Heart left ventricle (tissue), 13 donors: ENCODE measurements around the gene NMNAT2.

Source experiments
- CTCF ChIP-seq, 12 donors: fragments of 200-600 bp; sonication (generic) in 4 of 12; IDR thresholded peaks; one replicate each; pipeline versions ENCODE4 v1.5.0 to v1.8.0; 2018 to 2022; ENCODE audit warnings: antibody characterized with exemption in 12 of 12, mild to moderate bottlenecking in 5 of 12
- POLR2A ChIP-seq, 2 donors: fragments of 450-650 bp; IDR thresholded peaks; one replicate each; pipeline ENCODE4 v1.6.1; 2017; ENCODE audit warnings: antibody characterized with exemption in 2 of 2, mild to moderate bottlenecking in 2 of 2, moderate library complexity in 2 of 2
- donor health status: ischemic (EF 13 %, LVEDD 7.1; RV severe dilation, severe dysfunction).
- donor health status: DM: no; HTN: yes; CAD: no.
- donor health status: DM: no; HTN: no; CAD: no.
- donor health status: ischemic (EF 25% LVEDD 6.9; RV normal size, moderate dysfunction).
- donor health status: ischemic (EF 25% LVEDD 5.7; RV mildly dilated, moderate dysfunction).
- donor health status: ischemic (EF 35%, LVEDD 5.7; RV mildly dilated, moderate dysfunction).
- donor health status: nonischemic (EF 11% LVEDD 7.7; RV severe dilation, severe dysfunction).
- donor health status: DM: yes; HTN: yes; CAD: no.
- donor health status: PGD.
- donor health status: ischemic (EF 29% LVEDD 5.4; RV normal size, mild dysfunction).
- donor health status: nonischemic (EF 23%, LVEDD 6.1; RV moderate dilation, normal function).

DNA sequence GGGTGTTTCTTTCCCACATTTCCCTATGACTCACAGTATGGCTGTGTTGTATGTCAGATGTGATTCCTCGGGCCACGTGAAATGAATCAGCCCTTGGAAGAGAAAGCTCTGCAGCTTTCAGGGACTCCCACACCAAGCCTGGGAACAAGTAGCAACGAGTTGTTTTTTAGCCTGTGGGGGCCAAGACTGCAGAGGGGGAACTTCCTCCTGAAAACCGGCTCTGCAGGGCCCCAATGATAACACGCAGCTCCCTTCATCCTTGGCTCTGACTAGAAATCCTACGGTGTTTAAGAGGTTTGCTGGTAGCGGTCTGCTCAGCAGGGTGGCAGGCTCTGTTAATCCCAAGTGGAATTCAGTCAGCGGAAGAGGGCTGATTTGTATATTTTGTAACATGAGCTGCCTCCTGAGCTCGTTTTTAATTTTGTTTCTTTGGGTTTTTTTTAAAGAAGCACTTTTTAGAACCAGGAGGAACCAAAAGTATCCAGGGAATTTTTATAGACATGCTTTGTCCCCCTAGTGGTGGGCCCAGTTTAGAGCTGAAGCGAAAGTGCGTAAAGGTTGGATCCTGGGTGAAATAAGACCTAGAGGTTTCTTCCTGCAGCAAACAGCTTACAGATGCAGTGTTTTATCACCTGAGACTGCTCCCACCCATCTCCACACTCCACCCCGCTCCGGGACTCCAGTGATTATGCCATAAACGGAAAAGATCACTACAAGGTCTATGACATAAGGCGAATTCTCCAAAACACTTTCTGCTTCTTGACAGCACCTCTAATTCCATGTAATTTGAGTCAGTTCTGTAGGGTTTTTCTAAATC, 183.3 kb downstream of the NMNAT2 start:
- TF ChIP-seq CTCF (IDR thresholded peaks at IDR 0.05): peak in 11 of 12 donors; percentile 34 to 74 (median 59)
- TF ChIP-seq POLR2A (IDR thresholded peaks at IDR 0.05): no peak
